HL-60/S4 treated with phorbol 12-myristate 13-acetate at 8.2 ng/mL for 4 days and 3 days (cell line): ENCODE data around the gene IGF2R.
"Not testable (repeated sequence)": the region's sequence is repeated elsewhere in the genome, so short reads cannot be mapped to it uniquely, and the experiment has no call there.

Source experiments
- in situ Hi-C: fragments of 300-500 bp; cut with MboI; formaldehyde crosslinking; loops from 2 replicates; pipeline ENCODE4 v1.15.0; 2022; ENCODE audit warnings: low sequenced_read_pairs

The IGF2R gene

GRCh38 chr6:159951772-159952171 is 17.1 kb upstream of the IGF2R start:
- in situ Hi-C loops: no loop called here

- in situ Hi-C loops: no loop called here
These were observed 16.4 kb upstream of the IGF2R start for GRCh38 chr6:159952289-159953005.

GRCh38 chr6:159953091-159953601 is 15.7 kb upstream of the IGF2R start:
- in situ Hi-C loops: no loop called here

- in situ Hi-C loops: no loop called here
These were observed 12.9 kb upstream of the IGF2R start for GRCh38 chr6:159955945-159956361.

GRCh38 chr6:159957071-159957673 is 11.7 kb upstream of the IGF2R start:
- in situ Hi-C loops: no loop called here

GRCh38 chr6:159959165-159959975 is 9.5 kb upstream of the IGF2R start:
- in situ Hi-C loops: no loop called here

GRCh38 chr6:159959976-159960384 is 8.9 kb upstream of the IGF2R start:
- in situ Hi-C loops: no loop called here

GRCh38 chr6:159960485-159960884 is 8.4 kb upstream of the IGF2R start:
- in situ Hi-C loops: no loop called here

GRCh38 chr6:159961528-159961927 is 7.4 kb upstream of the IGF2R start:
- in situ Hi-C loops: no loop called here

- in situ Hi-C loops: no loop called here
These were observed 5.8 kb upstream of the IGF2R start for GRCh38 chr6:159963111-159963510.

- in situ Hi-C loops: no loop called here
These were observed 4.8 kb upstream of the IGF2R start for GRCh38 chr6:159964046-159964445.

- in situ Hi-C loops: no loop called here
These were observed 2.5 kb upstream of the IGF2R start for GRCh38 chr6:159966339-159966738.

- in situ Hi-C loops: no loop called here
These were observed 1.9 kb upstream of the IGF2R start for GRCh38 chr6:159966981-159967380.

GRCh38 chr6:159967621-159968020 is 1.3 kb upstream of the IGF2R start:
- in situ Hi-C loops: not testable (repeated sequence)

GRCh38 chr6:159969204-159969912 is 476 bp downstream of the IGF2R start:
- in situ Hi-C loops: no loop called here

- in situ Hi-C loops: no loop called here
These were observed 1.0 kb downstream of the IGF2R start for GRCh38 chr6:159969921-159970320.

GRCh38 chr6:159970659-159971063 is 1.8 kb downstream of the IGF2R start:
- in situ Hi-C loops: no loop called here

GRCh38 chr6:159971341-159972178 is 2.7 kb downstream of the IGF2R start:
- in situ Hi-C loops: no loop called here

GRCh38 chr6:159972506-159973268 is 3.8 kb downstream of the IGF2R start:
- in situ Hi-C loops: no loop called here
